Posterior cingulate gyrus (tissue), 11 donors: Measurements from ENCODE around the gene C1GALT1.

Source experiments
- DNase-seq, 10 donors: peaks; one replicate each; pipeline versions ENCODE4 v3.0.0 to v3.0.0-alpha.2; 2020 to 2021; ENCODE audit warnings: mixed read lengths in 3 of 10
- intact Hi-C: fragments of 100-400 bp; cut with DNase I; formaldehyde crosslinking; loops from one replicate; pipeline ENCODE4 v1.15.1; 2023

Gene C1GALT1

DNA sequence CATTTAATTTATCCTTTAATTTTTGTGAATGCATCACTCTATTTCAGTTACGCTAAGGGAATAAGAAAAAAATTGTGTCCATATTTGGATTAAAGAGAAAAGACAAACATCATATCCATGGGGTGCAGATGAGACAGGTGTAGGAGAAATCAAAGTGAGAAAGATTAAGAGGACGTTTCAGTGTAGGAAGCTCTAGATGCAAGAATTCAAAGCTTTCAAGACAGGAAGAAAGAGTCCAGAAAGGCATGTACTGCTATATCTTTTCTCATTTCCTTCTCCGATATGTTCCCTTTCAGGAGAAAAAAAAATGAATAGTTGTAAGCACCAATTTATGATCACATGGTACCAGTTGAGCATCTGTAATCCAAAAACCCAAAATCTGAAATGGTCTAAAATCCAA lies 17.0 kb upstream of the C1GALT1 start:
- intact Hi-C loops: no loop called here
- no peak for DNase-seq

DNA sequence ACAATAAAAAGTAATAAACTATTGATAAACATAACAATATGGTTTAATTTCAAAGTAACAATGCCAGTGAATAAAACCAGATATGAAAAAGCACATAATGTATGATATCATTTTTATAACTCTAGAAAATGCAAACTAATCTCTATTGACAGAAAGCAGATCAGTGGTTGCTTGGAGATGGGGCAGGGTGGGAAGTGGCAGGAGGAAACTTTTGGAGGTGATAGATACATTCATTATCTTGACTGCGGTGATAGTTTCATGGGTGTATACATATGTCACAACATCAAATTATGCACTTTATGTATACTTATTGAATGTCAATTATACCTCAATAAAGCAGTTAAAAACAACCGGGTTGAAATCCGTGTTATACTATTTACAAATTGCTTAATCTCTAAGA lies 16.0 kb upstream of the C1GALT1 start:
- DNase-seq: no peak
- intact Hi-C loops: no loop called here

- intact Hi-C loops: no loop called here
- no peak for DNase-seq
Measured at GRCh38 chr7:7169296-7169695, 13.0 kb upstream of the C1GALT1 start.

GRCh38 chr7:7173956-7174632 lies 8.2 kb upstream of the C1GALT1 start:
- DNase-seq: no peak
- intact Hi-C loops: no loop called here

GRCh38 chr7:7175075-7175695 lies 7.2 kb upstream of the C1GALT1 start:
- intact Hi-C loops: no loop called here
- no peak for DNase-seq

GRCh38 chr7:7176406-7177043 lies 5.8 kb upstream of the C1GALT1 start:
- intact Hi-C loops: no loop called here
- no peak for DNase-seq

- intact Hi-C loops: no loop called here
- no peak for DNase-seq
Measured at GRCh38 chr7:7177044-7177517, 5.3 kb upstream of the C1GALT1 start.

- no peak for DNase-seq
- intact Hi-C loops: no loop called here
Measured at GRCh38 chr7:7178081-7178480, 4.3 kb upstream of the C1GALT1 start.

DNA sequence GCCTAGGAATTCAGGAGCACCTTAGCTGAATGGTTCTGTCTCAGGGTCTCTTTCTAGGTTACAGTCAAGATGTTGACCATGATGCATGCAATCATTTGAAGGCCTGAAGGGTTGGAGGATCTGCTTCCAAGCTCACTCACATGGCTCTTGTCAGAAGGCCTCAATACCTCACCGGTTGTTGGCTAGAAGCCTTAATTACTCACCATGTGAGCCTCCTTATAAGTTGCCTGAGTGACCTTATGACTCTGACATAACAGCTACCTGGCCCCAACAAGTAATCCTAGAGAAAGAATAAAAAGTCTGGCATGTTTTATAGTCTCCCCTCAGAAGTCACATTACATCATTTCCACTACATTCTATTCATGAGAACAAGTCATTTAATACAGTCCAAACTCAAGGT lies 3.4 kb upstream of the C1GALT1 start:
- intact Hi-C loops: no loop called here
- DNase-seq: no peak

DNA sequence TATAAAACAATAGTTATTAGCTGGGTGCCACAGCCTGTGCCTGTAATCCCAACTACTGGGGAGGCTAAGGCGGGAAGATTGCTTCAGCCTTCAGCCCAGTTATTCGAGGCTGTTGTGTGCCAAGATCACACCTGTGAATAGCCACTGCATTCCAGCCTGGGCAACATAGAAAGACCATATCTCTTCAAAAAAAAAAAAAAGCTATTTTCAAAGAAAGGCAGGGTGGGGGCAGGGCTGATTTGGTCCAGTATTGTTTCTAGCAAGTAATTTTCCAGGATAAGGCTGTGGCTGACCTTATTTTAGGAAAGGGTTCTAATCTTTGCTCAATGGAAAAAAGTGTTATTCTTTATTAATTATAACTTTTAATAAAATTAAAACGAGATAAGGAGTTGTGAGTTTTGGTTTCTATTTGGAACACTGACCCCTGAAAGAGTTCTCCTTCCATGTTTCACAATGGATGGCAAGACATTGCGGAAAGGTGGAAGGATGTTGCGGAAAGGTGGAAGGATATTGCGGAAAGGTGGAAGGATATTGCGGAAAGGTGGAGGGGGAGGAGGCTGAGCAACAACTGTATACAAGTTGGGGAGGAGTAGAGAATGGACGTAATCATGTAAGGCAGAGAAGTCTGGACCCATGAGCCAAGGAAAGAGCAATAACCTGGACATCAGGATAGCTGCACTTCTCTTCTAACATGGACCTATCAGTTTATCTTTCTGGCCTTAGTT lies 1.5 kb upstream of the C1GALT1 start:
- intact Hi-C loops: loop anchor here (5.0 to 10.0 kb wide), 2 partner anchors 79 to 384 kb away; partner anchors contain the start of gene MIOS
- no peak for DNase-seq

- intact Hi-C loops: loop anchor here (2.0 to 10.0 kb wide), 4 partner anchors 47 to 383 kb away; partner anchors contain the start of gene MIOS
- DNase-seq: peak in 6 of 10 donors; percentile 9 to 70 (median 16)
Measured at GRCh38 chr7:7181519-7182155, 707 bp upstream of the C1GALT1 start.

- intact Hi-C loops: loop anchor here (2.0 to 10.0 kb wide), 4 partner anchors 46 to 382 kb away; partner anchors contain the start of gene MIOS
- DNase-seq: peak in 8 of 10 donors; percentile 17 to 89 (median 44)
Measured at GRCh38 chr7:7183061-7183837, 905 bp downstream of the C1GALT1 start.

DNA sequence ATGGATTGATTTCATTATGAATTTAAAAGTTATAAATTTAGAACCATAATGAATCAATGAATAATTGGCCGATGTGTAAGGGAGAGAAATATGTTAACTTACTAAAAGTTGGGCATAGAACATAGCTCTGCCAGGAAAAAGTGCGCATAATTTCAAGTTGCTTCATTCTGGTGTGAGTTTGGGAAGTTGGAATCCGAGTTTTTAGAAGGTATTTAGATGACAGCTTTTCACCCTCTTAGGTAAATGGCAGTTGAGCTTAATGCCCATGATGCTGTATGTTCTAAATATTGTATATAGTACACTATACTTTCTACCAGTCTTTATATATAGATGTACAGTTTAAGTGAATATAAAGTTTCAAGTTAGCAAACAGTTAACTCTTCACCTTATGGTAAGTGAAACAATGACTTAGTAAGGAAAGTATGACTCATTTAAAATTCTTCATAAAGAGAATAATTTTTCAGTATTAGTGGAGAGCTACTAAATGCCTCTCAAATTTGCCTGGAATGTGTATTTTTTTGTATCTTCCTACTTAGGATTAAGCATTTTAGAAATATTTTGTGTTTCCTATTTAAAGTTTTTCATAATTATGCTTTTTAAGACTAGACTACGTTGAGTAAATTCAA lies 1.6 kb downstream of the C1GALT1 start:
- intact Hi-C loops: loop anchor here (2.0 to 10.0 kb wide), 4 partner anchors 45 to 381 kb away; partner anchors contain the start of gene MIOS

DNA sequence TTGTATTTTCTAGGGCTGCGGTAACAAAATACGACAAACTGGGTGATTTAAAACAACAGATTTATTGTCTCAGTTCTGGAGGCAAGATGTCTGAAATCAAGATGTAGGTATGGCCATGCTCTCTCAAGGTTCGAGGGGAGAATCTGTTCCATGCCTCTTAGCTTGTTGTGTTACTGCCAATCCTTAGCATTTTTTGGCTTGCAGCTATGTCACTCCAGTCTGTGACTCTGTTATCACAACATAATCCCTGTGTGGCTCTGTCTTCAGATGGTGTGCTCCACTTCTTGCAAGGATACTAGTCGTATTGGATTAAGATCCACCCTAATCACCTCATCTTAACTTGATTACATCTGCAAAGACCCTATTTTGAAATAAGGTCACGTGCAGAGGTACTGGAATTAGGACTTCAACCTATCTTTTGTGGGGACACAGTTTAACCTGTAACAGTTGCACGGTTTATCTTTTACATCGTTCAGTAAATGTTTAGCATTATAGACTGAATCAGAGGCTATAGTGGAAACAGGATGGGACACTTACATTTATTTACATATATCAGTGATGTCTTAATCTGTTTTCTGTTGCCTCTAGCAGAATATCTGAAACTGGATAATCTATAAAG lies 3.1 kb downstream of the C1GALT1 start:
- DNase-seq: no peak
- intact Hi-C loops: loop anchor here (10.0 kb wide), 1 partner anchor 379 kb away; the partner anchor contains the start of gene MIOS

More for the DNA sequence above, 1.6 kb downstream of the C1GALT1 start:
- DNase-seq: no peak

DNA sequence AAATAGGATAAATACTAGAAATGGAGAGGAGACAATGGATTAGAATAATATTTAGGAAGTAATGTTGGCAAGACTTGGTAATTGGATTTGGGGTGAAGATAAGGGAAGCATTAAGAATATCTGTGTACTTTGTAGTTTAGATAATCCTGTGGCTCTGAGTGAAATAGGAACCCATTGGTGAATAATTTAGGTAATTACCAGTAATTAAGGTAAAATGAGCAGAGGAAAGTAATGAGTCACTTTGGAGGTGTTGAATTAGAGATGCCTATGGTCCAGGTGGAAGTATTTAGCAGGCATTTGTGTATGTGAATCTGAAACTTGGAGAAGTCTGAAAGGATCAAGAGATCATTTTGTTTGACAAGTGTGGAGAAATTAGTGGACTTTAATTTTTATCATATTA lies 5.7 kb downstream of the C1GALT1 start:
- intact Hi-C loops: loop anchor here (10.0 kb wide), 1 partner anchor 377 kb away; the partner anchor contains the start of gene MIOS

DNA sequence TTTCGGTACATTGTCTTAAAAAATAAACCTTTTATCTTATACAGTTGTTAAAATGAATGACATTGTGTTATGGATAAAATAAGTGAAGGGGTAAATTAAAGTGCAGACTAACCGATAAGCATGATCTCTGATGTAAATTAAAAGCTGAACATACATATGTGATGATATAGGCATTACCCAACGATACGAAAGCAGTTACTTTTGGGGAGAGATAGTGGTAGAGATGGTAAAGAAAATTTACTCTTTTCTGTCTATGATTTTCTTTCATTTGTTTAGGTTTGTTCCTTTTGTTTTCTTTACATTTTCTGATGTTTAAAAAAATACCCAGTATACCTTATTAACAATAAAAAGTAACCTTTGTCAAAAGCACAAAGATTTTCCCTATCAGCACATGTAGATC lies 6.4 kb downstream of the C1GALT1 start:
- intact Hi-C loops: loop anchor here (10.0 kb wide), 1 partner anchor 376 kb away; the partner anchor contains the start of gene MIOS
- DNase-seq: no peak

More for the DNA sequence above, 5.7 kb downstream of the C1GALT1 start:
- DNase-seq: no peak

DNA sequence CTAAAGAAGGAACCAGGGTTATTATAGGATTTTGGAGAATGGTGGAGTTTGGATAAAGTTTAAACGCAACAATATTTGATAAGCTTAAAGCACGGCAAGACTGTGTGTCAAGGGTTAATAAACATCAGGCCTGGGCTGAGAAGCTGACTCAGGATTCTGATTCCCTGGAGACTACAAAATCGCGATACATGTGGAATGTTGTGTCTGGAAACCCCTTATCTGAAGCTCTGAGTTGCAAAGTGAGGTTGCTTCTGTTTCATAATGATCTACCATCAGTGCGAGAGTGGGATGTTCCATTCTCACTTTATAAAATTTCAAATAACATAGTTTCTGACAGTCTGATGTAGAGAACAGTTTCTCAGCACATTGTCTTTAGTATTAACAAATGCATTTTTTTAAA lies 7.8 kb downstream of the C1GALT1 start:
- intact Hi-C loops: no loop called here
- DNase-seq: no peak

DNA sequence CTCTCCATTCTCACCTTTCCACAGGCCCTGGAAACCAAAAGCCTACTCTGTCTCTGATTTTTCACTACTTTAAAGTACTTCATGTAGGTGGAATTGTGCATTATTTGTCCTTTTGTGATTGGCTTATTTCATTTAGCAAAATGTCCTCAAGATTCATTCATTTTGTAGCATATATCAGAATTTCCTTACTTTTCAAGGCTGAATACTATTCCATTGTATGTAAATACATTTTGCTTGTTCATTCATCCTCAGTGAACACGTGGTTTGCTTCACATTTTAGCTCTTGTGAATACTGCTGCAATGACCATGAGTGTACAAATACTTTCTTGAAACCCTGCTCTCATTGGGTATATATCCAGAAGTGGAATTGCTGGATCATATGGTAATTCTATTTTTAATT lies 8.8 kb downstream of the C1GALT1 start:
- intact Hi-C loops: no loop called here
- DNase-seq: no peak
